ENCODE data around the gene CKMT1A. TPM values are rescaled to one million over a fixed set of nuclear protein-coding genes. Genes with fewer than 3 reads are reported as not detected.
"Not testable (repeated sequence)": the region's sequence is repeated elsewhere in the genome, so short reads cannot be mapped to it uniquely, and the experiment has no call there.

The CKMT1A gene
- total RNA-seq, 1 donor from 2014 or later: 0.80 TPM

- ATAC-seq (no peak), DNase-seq (no peak)
- H3K36me3 ChIP-seq: no peaks in the 10 kb centered on the region
- H3K4me3 ChIP-seq: no peak overlapping the region
- intact Hi-C loops (cut with DNase I): no loop called here
- no peaks in the 10 kb centered on the region for H3K9me3 ChIP-seq
- no peaks in the 10 kb centered on the region for H3K27me3 ChIP-seq (ENCODE audit: low read depth)
- H3K4me1 ChIP-seq: no peaks in the 10 kb centered on the region
- H3K27ac ChIP-seq: no peak overlapping the region
- no peak for TF ChIP-seq CTCF (IDR thresholded peaks at IDR 0.05)
These were observed 8.5 kb downstream of the CKMT1A start for GRCh38 chr15:43702174-43702573.

- ATAC-seq (no peak), DNase-seq (no peak)
- no peak for TF ChIP-seq CTCF (IDR thresholded peaks at IDR 0.05)
- intact Hi-C loops (cut with DNase I): no loop called here
- Histone ChIP-seq H3K36me3 (no peaks in the 10 kb centered on the region), H3K9me3 (no peaks in the 10 kb centered on the region), H3K27ac (no peak overlapping the region), H3K27me3 (ENCODE audit: low read depth) (no peaks in the 10 kb centered on the region), H3K4me1 (no peaks in the 10 kb centered on the region), H3K4me3 (no peak overlapping the region)
These were observed 9.2 kb downstream of the CKMT1A start for GRCh38 chr15:43702701-43703424.

GRCh38 chr15:43710431-43711131 is 16.9 kb downstream of the CKMT1A start:
- H3K27ac ChIP-seq; H3K9me3 ChIP-seq; DNase-seq; H3K4me3 ChIP-seq; ATAC-seq; H3K4me1 ChIP-seq; H3K27me3 ChIP-seq (ENCODE audit: low read depth); H3K36me3 ChIP-seq; intact Hi-C loops (cut with DNase I): not testable (repeated sequence)

- no peak for ATAC-seq
- no peak for DNase-seq
- H3K9me3 ChIP-seq: no peaks in the 10 kb centered on the region
- no peak overlapping the region for H3K4me3 ChIP-seq
- no peak for TF ChIP-seq CTCF (IDR thresholded peaks at IDR 0.05)
- H3K27ac ChIP-seq: no peak overlapping the region
- intact Hi-C loops (cut with DNase I): no loop called here
- no peaks in the 10 kb centered on the region for H3K27me3 ChIP-seq (ENCODE audit: low read depth)
- H3K36me3 ChIP-seq: no peaks in the 10 kb centered on the region
- H3K4me1 ChIP-seq: no peaks in the 10 kb centered on the region
These were observed 29.5 kb downstream of the CKMT1A start for GRCh38 chr15:43723151-43723550.

GRCh38 chr15:43726306-43726705 is 32.6 kb downstream of the CKMT1A start:
- DNase-seq; H3K27ac ChIP-seq; ATAC-seq; H3K9me3 ChIP-seq; H3K27me3 ChIP-seq (ENCODE audit: low read depth); H3K4me1 ChIP-seq; H3K36me3 ChIP-seq; intact Hi-C loops (cut with DNase I); H3K4me3 ChIP-seq: not testable (repeated sequence)

GRCh38 chr15:43728053-43728725 is 34.5 kb downstream of the CKMT1A start:
- H3K36me3 ChIP-seq, H3K4me3 ChIP-seq, ATAC-seq: not testable (repeated sequence)

GRCh38 chr15:43735416-43735815 is 41.8 kb downstream of the CKMT1A start:
- Histone ChIP-seq H3K9me3 (no peaks in the 10 kb centered on the region), H3K27me3 (ENCODE audit: low read depth) (no peaks in the 10 kb centered on the region), H3K4me3 (no peak overlapping the region), H3K27ac (no peak overlapping the region), H3K36me3 (no peaks in the 10 kb centered on the region), H3K4me1 (no peaks in the 10 kb centered on the region)
- no peak for TF ChIP-seq CTCF (IDR thresholded peaks at IDR 0.05)
- intact Hi-C loops (cut with DNase I): no loop called here
- DNase-seq (no peak), ATAC-seq (no peak)

More at GRCh38 chr15:43728053-43728725, 34.5 kb downstream of the CKMT1A start:
- H3K4me1 ChIP-seq; intact Hi-C loops (cut with DNase I); H3K9me3 ChIP-seq; H3K27me3 ChIP-seq (ENCODE audit: low read depth); H3K27ac ChIP-seq; DNase-seq: not testable (repeated sequence)
